ENCODE measurements around the gene CIZ1.
"Not testable (repeated sequence)": the region's sequence is repeated elsewhere in the genome, so short reads cannot be mapped to it uniquely, and the experiment has no call there.

The CIZ1 gene

GRCh38 chr9:128182893-128183588 is 8.3 kb downstream of the CIZ1 start:
- H3K4me3 ChIP-seq (ENCODE audit: low read depth, low read length): no peak overlapping the region
- TF ChIP-seq CTCF (IDR thresholded peaks at IDR 0.05; ENCODE audit: borderline replicate concordance, insufficient read depth, low read depth, low read length): no peak

GRCh38 chr9:128181480-128181879 is 9.9 kb downstream of the CIZ1 start:
- not testable (repeated sequence) for H3K4me3 ChIP-seq (ENCODE audit: low read depth, low read length)

- H3K4me3 ChIP-seq (ENCODE audit: low read depth, low read length): no peak overlapping the region
- no peak for TF ChIP-seq CTCF (IDR thresholded peaks at IDR 0.05; ENCODE audit: borderline replicate concordance, insufficient read depth, low read depth, low read length)
Observed at GRCh38 chr9:128180447-128180846, 10.9 kb downstream of the CIZ1 start.

- TF ChIP-seq CTCF (IDR thresholded peaks at IDR 0.05; ENCODE audit: borderline replicate concordance, insufficient read depth, low read depth, low read length): no peak
- H3K4me3 ChIP-seq (ENCODE audit: low read depth, low read length): no peak overlapping the region
Observed at GRCh38 chr9:128180001-128180400, 11.4 kb downstream of the CIZ1 start.

- no peak overlapping the region for H3K4me3 ChIP-seq (ENCODE audit: low read depth, low read length)
- TF ChIP-seq CTCF (IDR thresholded peaks at IDR 0.05; ENCODE audit: borderline replicate concordance, insufficient read depth, low read depth, low read length): no peak
Observed at GRCh38 chr9:128178806-128179431, 12.5 kb downstream of the CIZ1 start.

GRCh38 chr9:128175726-128176125 is 15.6 kb downstream of the CIZ1 start:
- no peak overlapping the region for H3K4me3 ChIP-seq (ENCODE audit: low read depth, low read length)
- no peak for TF ChIP-seq CTCF (IDR thresholded peaks at IDR 0.05; ENCODE audit: borderline replicate concordance, insufficient read depth, low read depth, low read length)

GRCh38 chr9:128175102-128175563 is 16.2 kb downstream of the CIZ1 start:
- no peak for TF ChIP-seq CTCF (IDR thresholded peaks at IDR 0.05; ENCODE audit: borderline replicate concordance, insufficient read depth, low read depth, low read length)
- no peak overlapping the region for H3K4me3 ChIP-seq (ENCODE audit: low read depth, low read length)
